ENCODE data around the gene TMEM126A.

Gene TMEM126A

GRCh38 chr11:85698195-85698594, 50.4 kb downstream of the TMEM126A start:
- no peak for DNase-seq

- no peak for DNase-seq
Measured at GRCh38 chr11:85699957-85700741, 52.4 kb downstream of the TMEM126A start.

GRCh38 chr11:85704967-85705366, 57.2 kb downstream of the TMEM126A start:
- DNase-seq = no peak

- no peak for DNase-seq
Measured at GRCh38 chr11:85705800-85706199, 58.0 kb downstream of the TMEM126A start.

All from activated CD4-positive, CD25-positive, alpha-beta regulatory T cell treated with anti-CD3 and anti-CD28 coated beads, Interleukin-2, amount 50 U/mL, for 72 hours (primary cell).